Progenitor cell of endocrine pancreas (in vitro differentiated cells): ENCODE data around the gene SRP72. TPM values are rescaled to one million over a fixed set of nuclear protein-coding genes. Genes with fewer than 3 reads are reported as not detected.
"Not testable (repeated sequence)": the region's sequence is repeated elsewhere in the genome, so short reads cannot be mapped to it uniquely, and the experiment has no call there.

Source experiments
- DNase-seq: peaks from one replicate; pipeline ENCODE4 v3.0.0; 2021; ENCODE audit warnings: low spot score; ENCODE audit not compliant: unreplicated experiment
- H3K27ac Mint-ChIP-seq: 2 replicates; pipeline ENCODE4 v1.8.0; 2021; ENCODE audit warnings: mild to moderate bottlenecking, moderate library complexity, mixed read lengths
- H3K27me3 Mint-ChIP-seq: 2 replicates; pipeline ENCODE4 v1.8.0; 2021; ENCODE audit warnings: mixed read lengths
- H3K36me3 Mint-ChIP-seq: 2 replicates; pipeline ENCODE4 v1.8.0; 2022; ENCODE audit warnings: mixed read lengths; ENCODE audit not compliant: insufficient read depth
- H3K4me1 Mint-ChIP-seq: 2 replicates; pipeline ENCODE4 v1.8.0; 2021; ENCODE audit warnings: low read depth, mixed read lengths
- H3K4me3 Mint-ChIP-seq: 2 replicates; pipeline ENCODE4 v1.8.0; 2021; ENCODE audit warnings: low read depth, mild to moderate bottlenecking, moderate library complexity, mixed read lengths
- H3K9me3 Mint-ChIP-seq: 2 replicates; pipeline ENCODE4 v1.8.0; 2021; ENCODE audit warnings: low read depth, mixed read lengths
- total RNA-seq: library from RNA; stranded (reverse); gene quantifications from 2 replicates; pipeline ENCODE4 v1.2.1, GENCODE V29; 2021
- TF ChIP-seq, protein P1 (sequence below): fragments of 200-600 bp; sonication (generic); IDR thresholded peaks from one replicate; pipeline ENCODE4 v1.5.0; 2021; ENCODE audit warnings: antibody characterized with exemption, mild to moderate bottlenecking; ENCODE audit not compliant: unreplicated experiment

The SRP72 gene
- total RNA-seq, 1 donor from 2014 or later, result 119 TPM

DNA sequence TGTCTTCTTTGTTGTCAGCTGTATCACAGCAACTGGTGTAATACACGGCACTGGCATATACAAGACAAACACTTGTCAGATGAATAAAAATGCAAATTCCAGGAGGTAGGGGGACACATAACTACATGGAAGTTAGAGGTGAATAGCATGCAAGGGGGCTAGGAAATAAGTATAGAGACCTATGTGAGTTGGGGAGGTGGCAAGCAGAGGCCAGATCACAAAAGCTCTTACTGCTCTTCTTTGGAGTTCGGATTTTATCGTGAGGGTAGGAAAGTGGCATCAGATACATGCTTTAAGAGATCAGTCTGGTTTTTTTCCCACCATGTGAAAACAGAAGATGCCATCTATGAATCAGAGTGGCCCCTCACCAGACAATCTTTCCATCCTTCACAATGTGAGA is 2.8 kb upstream of the SRP72 start:
- H3K27ac Mint-ChIP-seq, result no peak overlapping the region

DNA sequence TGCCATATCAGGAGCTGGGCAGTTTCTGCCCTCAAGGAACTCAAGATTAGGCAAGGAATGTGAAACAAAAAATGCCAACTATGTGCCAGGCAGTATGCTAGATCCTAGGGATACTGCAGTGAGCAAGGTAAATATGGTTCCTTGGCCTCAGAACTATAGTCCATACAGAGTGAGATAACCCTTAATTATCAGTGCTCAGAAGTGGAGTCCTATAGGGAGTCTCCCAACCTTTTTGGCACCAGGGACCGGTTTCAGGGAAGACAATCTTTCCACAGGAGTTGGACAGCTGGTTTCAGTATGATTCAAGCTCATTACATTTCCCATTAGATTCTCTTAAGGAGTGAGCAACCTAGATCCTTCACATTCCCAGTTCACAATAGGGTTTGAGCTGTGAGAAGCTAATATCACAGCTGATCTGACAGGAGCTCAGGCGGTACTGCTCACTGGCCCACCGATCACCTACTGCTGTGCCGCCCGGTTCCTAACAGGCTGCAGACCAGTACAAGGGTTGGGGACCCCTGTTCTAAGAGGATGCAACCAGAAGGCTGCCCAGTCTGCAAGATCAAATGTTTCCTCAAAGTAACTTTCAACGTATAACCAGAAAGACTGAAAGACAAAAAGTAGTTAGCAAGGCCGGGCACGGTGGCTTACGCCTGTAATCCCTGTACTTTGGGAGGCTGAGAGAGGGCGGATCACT is 1.7 kb upstream of the SRP72 start:
- peaks cover 35% of the 10 kb centered on the region for H3K4me1 Mint-ChIP-seq
- H3K36me3 Mint-ChIP-seq, result peaks cover 7% of the 10 kb centered on the region
- no peak for DNase-seq
- H3K27ac Mint-ChIP-seq, result peak overlapping the region; percentile 90
- H3K4me3 Mint-ChIP-seq, result peak overlapping the region; percentile 99
- H3K9me3 Mint-ChIP-seq, result no peaks in the 10 kb centered on the region
- H3K27me3 Mint-ChIP-seq, result no peaks in the 10 kb centered on the region
- TF ChIP-seq, protein P1, sequence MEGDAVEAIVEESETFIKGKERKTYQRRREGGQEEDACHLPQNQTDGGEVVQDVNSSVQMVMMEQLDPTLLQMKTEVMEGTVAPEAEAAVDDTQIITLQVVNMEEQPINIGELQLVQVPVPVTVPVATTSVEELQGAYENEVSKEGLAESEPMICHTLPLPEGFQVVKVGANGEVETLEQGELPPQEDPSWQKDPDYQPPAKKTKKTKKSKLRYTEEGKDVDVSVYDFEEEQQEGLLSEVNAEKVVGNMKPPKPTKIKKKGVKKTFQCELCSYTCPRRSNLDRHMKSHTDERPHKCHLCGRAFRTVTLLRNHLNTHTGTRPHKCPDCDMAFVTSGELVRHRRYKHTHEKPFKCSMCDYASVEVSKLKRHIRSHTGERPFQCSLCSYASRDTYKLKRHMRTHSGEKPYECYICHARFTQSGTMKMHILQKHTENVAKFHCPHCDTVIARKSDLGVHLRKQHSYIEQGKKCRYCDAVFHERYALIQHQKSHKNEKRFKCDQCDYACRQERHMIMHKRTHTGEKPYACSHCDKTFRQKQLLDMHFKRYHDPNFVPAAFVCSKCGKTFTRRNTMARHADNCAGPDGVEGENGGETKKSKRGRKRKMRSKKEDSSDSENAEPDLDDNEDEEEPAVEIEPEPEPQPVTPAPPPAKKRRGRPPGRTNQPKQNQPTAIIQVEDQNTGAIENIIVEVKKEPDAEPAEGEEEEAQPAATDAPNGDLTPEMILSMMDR, result no peak

More for the DNA sequence above, 2.8 kb upstream of the SRP72 start:
- H3K36me3 Mint-ChIP-seq, result peaks cover 14% of the 10 kb centered on the region
- no peak overlapping the region for H3K4me3 Mint-ChIP-seq
- no peaks in the 10 kb centered on the region for H3K9me3 Mint-ChIP-seq
- no peaks in the 10 kb centered on the region for H3K27me3 Mint-ChIP-seq
- no peak for DNase-seq
- peaks cover 32% of the 10 kb centered on the region for H3K4me1 Mint-ChIP-seq
- TF ChIP-seq, protein P1, result no peak

DNA sequence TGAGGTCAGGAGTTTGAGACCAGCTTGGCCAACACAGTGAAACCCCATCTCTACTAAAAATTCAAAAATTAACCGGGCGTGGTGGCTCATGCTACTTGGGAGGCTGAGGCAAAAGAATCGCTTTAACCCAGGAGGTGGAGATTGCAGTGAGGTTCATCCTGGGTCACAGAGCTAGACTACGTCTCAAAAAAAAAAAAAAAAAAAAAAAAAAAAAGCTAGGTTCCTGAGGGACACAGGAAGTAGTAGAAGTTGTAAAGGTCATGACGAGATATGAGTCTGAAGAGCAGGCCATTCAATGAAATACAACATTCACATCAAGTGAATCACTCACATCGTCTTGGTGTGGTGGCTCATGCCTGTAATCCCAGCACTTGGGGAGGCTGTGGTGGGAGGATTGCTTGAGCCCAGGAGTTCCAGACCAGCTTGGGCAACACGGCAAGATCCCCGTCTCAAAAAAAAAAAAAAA is 1.1 kb upstream of the SRP72 start:
- Mint-ChIP-seq H3K4me1 (peaks cover 35% of the 10 kb centered on the region), H3K4me3 (peak overlapping the region; percentile 99), H3K27ac (peak overlapping the region; percentile 99)
- not testable (repeated sequence) for H3K27me3 Mint-ChIP-seq, DNase-seq, H3K9me3 Mint-ChIP-seq, H3K36me3 Mint-ChIP-seq

DNA sequence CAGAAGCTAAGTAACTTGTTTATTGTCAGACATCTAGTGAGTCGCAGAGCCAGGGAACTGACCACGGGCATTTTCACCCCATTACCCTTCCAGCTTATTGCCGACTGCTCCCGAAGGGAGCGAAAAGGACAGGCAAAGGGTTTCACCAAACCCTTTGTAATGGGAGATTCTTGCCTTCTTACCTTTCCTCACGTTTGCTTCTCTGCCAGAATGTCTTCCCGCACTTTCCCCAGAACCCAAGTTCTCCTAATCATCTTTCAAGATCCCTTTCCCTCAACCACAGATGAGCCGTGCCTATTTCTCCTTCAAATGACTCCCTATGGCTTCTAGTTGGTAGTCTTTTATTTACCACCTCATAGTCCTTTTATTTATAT is 520 bp upstream of the SRP72 start:
- peaks cover 9% of the 10 kb centered on the region for H3K36me3 Mint-ChIP-seq
- peak overlapping the region; percentile 99 for H3K27ac Mint-ChIP-seq
- DNase-seq, result no peak
- H3K4me3 Mint-ChIP-seq, result peak overlapping the region; percentile 99
- no peaks in the 10 kb centered on the region for H3K27me3 Mint-ChIP-seq
- peaks cover 35% of the 10 kb centered on the region for H3K4me1 Mint-ChIP-seq
- no peaks in the 10 kb centered on the region for H3K9me3 Mint-ChIP-seq
- TF ChIP-seq, protein P1, result no peak

DNA sequence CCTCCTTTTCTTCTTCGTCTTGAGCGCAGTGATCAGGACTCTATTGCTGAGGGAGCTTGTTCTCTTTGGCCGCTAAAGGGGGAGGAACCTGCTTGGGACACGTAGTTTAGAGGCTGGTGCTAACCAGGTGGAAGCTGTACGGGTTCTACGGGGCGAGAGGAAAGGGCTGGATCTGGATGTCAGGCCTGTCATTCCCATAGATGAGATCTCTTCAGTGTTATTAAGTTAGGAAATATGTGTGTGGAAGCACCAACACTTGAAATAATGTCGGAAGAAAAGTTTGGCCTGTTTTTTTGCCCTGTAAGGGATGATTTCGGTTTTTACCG is 643 bp downstream of the SRP72 start:
- H3K27ac Mint-ChIP-seq, result peak overlapping the region; percentile 99
- no peak for DNase-seq
- peaks cover 35% of the 10 kb centered on the region for H3K4me1 Mint-ChIP-seq
- H3K36me3 Mint-ChIP-seq, result peaks cover 11% of the 10 kb centered on the region
- TF ChIP-seq, protein P1, result no peak
- peak overlapping the region; percentile 99 for H3K4me3 Mint-ChIP-seq
- no peaks in the 10 kb centered on the region for H3K27me3 Mint-ChIP-seq
- H3K9me3 Mint-ChIP-seq, result no peaks in the 10 kb centered on the region

DNA sequence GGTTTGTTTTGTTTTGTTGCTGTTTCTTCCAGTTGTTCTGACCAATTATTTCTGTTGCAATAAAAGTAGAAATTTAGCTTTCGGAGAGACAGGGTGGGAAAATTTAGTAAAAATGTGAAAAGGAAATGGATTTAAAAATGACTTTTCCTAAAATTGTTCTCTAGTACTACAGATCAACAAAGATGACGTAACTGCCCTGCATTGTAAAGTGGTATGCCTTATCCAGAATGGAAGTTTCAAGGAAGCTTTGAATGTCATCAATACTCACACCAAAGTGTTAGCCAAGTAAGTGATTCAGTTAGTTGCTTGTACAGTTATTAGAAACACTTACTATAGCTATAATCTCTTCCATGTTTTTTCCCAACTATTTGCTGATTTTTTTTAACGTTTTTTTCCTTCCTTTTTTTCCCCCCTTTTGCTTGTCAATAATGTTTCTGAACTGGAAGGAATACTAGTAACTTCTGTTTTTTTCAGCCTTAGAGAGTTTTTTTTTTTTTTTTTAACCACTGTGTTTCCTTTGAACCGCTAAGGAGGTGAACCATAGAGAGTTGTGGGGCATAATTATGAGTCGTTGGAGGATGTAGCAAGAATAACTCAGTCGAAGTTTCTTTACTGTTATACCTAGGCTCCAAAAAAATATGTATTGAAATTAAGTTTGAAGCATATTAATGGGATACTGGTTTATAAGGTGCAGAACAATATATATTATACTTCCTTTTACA is 2.2 kb downstream of the SRP72 start:
- Mint-ChIP-seq H3K36me3 (peaks cover 13% of the 10 kb centered on the region), H3K27ac (peak overlapping the region; percentile 80), H3K4me3 (peak overlapping the region; percentile 99), H3K4me1 (peaks cover 33% of the 10 kb centered on the region), H3K9me3 (no peaks in the 10 kb centered on the region), H3K27me3 (no peaks in the 10 kb centered on the region)
- TF ChIP-seq, protein P1, result no peak
- no peak for DNase-seq
